H9 (cell line): ENCODE data around the gene USPL1. TPM values are rescaled to one million over a fixed set of nuclear protein-coding genes. Genes with fewer than 3 reads are reported as not detected.

Experiments
- DNase-seq: peaks from one replicate; pipeline ENCODE4 v3.0.0-alpha.2; 2017
- H2AFZ ChIP-seq: one replicate; pipeline ENCODE4 v1.6.1; 2013; ENCODE audit warnings: mild to moderate bottlenecking, low read length, control low read depth, moderate library complexity
- H2AK5ac ChIP-seq: 2 replicates; pipeline ENCODE4 v1.6.1; 2013; ENCODE audit warnings: low read length, control low read depth, mixed read lengths; ENCODE audit not compliant: insufficient read length
- H2BK120ac ChIP-seq: one replicate; pipeline ENCODE4 v1.6.1; 2013; ENCODE audit warnings: low read depth, mild to moderate bottlenecking, low read length, control low read depth, inconsistent platforms; ENCODE audit not compliant: poor library complexity, severe bottlenecking
- H2BK12ac ChIP-seq: 2 replicates; pipeline ENCODE4 v1.6.1; 2013; ENCODE audit warnings: low read length, control low read depth, mixed read lengths, low read depth; ENCODE audit not compliant: insufficient read length
- H2BK15ac ChIP-seq: 2 replicates; pipeline ENCODE4 v1.6.1; 2013; ENCODE audit warnings: low read depth, low read length, control low read depth
- H2BK20ac ChIP-seq: one replicate; pipeline ENCODE4 v1.6.1; 2013; ENCODE audit warnings: low read depth, mild to moderate bottlenecking, low read length, control low read depth, inconsistent platforms; ENCODE audit not compliant: poor library complexity, severe bottlenecking
- H2BK5ac ChIP-seq: 2 replicates; pipeline ENCODE4 v1.6.1; 2013; ENCODE audit warnings: low read length, control low read depth, mixed read lengths; ENCODE audit not compliant: insufficient read length
- H3K14ac ChIP-seq: 2 replicates; pipeline ENCODE4 v1.6.1; 2013; ENCODE audit warnings: low read length, control low read depth; ENCODE audit not compliant: insufficient read depth
- H3K18ac ChIP-seq: 2 replicates; pipeline ENCODE4 v1.6.1; 2013; ENCODE audit warnings: low read depth, mild to moderate bottlenecking, mixed read lengths, low read length, control low read depth; ENCODE audit not compliant: insufficient read length
- H3K23ac ChIP-seq: 2 replicates; pipeline ENCODE4 v1.6.1; 2013; ENCODE audit warnings: low read length, control low read depth, mixed read lengths, low read depth; ENCODE audit not compliant: insufficient read length
- H3K23me2 ChIP-seq: 2 replicates; pipeline ENCODE4 v1.6.1; 2013; ENCODE audit warnings: low read depth, mild to moderate bottlenecking, mixed read lengths, low read length, control low read depth; ENCODE audit not compliant: insufficient read length, poor library complexity, severe bottlenecking
- H3K27ac ChIP-seq: 2 replicates; pipeline ENCODE4 v1.5.1; 2013; ENCODE audit warnings: low read length, control low read depth, mixed read lengths, low read depth; ENCODE audit not compliant: insufficient read length
- H3K27me3 ChIP-seq: 2 replicates; pipeline ENCODE4 v1.6.1; 2013; ENCODE audit warnings: low read length, control low read depth, inconsistent platforms; ENCODE audit not compliant: insufficient read depth
- H3K4ac ChIP-seq: 2 replicates; pipeline ENCODE4 v1.6.1; 2013; ENCODE audit warnings: low read depth, mild to moderate bottlenecking, control low read depth, inconsistent platforms, low read length, moderate library complexity
- H3K4me1 ChIP-seq: 2 replicates; pipeline ENCODE4 v1.6.1; 2013; ENCODE audit warnings: low read length, control low read depth, inconsistent platforms; ENCODE audit not compliant: insufficient read depth
- H3K4me2 ChIP-seq: 2 replicates; pipeline ENCODE4 v1.6.1; 2013; ENCODE audit warnings: low read length, control low read depth, mixed read lengths; ENCODE audit not compliant: insufficient read length, insufficient read depth
- H3K56ac ChIP-seq: 2 replicates; pipeline ENCODE4 v1.6.1; 2013; ENCODE audit warnings: low read depth, mild to moderate bottlenecking, mixed read lengths, low read length, control low read depth; ENCODE audit not compliant: insufficient read length
- H3K79me1 ChIP-seq: 2 replicates; pipeline ENCODE4 v1.6.1; 2013; ENCODE audit warnings: low read depth, mild to moderate bottlenecking, moderate library complexity, low read length, control low read depth, inconsistent platforms; ENCODE audit not compliant: insufficient read depth, poor library complexity, severe bottlenecking
- H3K79me2 ChIP-seq: 2 replicates; pipeline ENCODE4 v1.6.1; 2013; ENCODE audit warnings: low read length, control low read depth, inconsistent platforms; ENCODE audit not compliant: insufficient read depth
- H3K9ac ChIP-seq: 2 replicates; pipeline ENCODE4 v1.6.1; 2013; ENCODE audit warnings: low read length, control low read depth, mixed read lengths; ENCODE audit not compliant: insufficient read length; ENCODE audit errors: extremely low read depth
- H3K9me3 ChIP-seq: one replicate; pipeline ENCODE4 v1.6.1; 2013; ENCODE audit warnings: low read depth, low read length, inconsistent platforms; ENCODE audit not compliant: control insufficient read depth
- H3T11ph ChIP-seq: one replicate; pipeline ENCODE4 v1.6.1; 2013; ENCODE audit warnings: mild to moderate bottlenecking, low read length, control low read depth, inconsistent platforms
- H4K20me1 ChIP-seq: one replicate; pipeline ENCODE4 v1.6.1; 2013; ENCODE audit not compliant: control insufficient read depth, insufficient read length, insufficient read depth
- H4K5ac ChIP-seq: 2 replicates; pipeline ENCODE4 v1.6.1; 2013; ENCODE audit warnings: low read depth, mild to moderate bottlenecking, mixed read lengths, low read length, control low read depth; ENCODE audit not compliant: insufficient read length
- H4K8ac ChIP-seq: replicated peaks from 2 replicates; pipeline ENCODE4 v1.6.1; 2013; ENCODE audit warnings: low read length, control low read depth, mixed read lengths, low read depth; ENCODE audit not compliant: insufficient read length
- H4K91ac ChIP-seq: 2 replicates; pipeline ENCODE4 v1.6.1; 2013; ENCODE audit warnings: low read depth, mild to moderate bottlenecking, moderate library complexity, mixed read lengths, low read length, control low read depth; ENCODE audit not compliant: insufficient read length
- H3K27ac Mint-ChIP-seq, 3 experiments: 2 replicates in 2 of 3; 3 replicates in 1 of 3; pipeline ENCODE4 v1.8.0; 2020 to 2021; ENCODE audit warnings: mixed read lengths in 3 of 3, mild to moderate bottlenecking in 1 of 3, moderate library complexity in 1 of 3
- H3K27me3 Mint-ChIP-seq: 2 replicates; pipeline ENCODE4 v1.8.0; 2021; ENCODE audit warnings: low read depth, mild to moderate bottlenecking, moderate library complexity, mixed read lengths
- H3K36me3 Mint-ChIP-seq, 3 experiments: 2 replicates in 2 of 3; 3 replicates in 1 of 3; pipeline ENCODE4 v1.8.0; 2020 to 2021; ENCODE audit warnings: low read depth in 3 of 3, mixed read lengths in 3 of 3; ENCODE audit not compliant: insufficient read depth in 1 of 3
- H3K4me1 Mint-ChIP-seq, 2 experiments: 2 replicates each; pipeline ENCODE4 v1.8.0; 2020; ENCODE audit warnings: mixed read lengths in 2 of 2
- H3K4me3 Mint-ChIP-seq, 2 experiments: 2 replicates in 1 of 2; 3 replicates in 1 of 2; pipeline ENCODE4 v1.8.0; 2020 to 2021; ENCODE audit warnings: mild to moderate bottlenecking in 2 of 2, mixed read lengths in 2 of 2, moderate library complexity in 1 of 2
- H3K9me3 Mint-ChIP-seq, 2 experiments: 2 replicates in 1 of 2; 3 replicates in 1 of 2; pipeline ENCODE4 v1.8.0; 2020; ENCODE audit warnings: mild to moderate bottlenecking in 2 of 2, mixed read lengths in 2 of 2, moderate library complexity in 1 of 2
- CTCF ChIP-seq: fragments of 200-600 bp; sonication (generic); conservative IDR thresholded peaks from 3 replicates; pipeline ENCODE4 v1.8.0; 2021; ENCODE audit warnings: antibody characterized with exemption, mild to moderate bottlenecking
- WGBS: extraction: QIAGEN DNeasy Blood & Tissue Kit; methylation state at CpG from one replicate; pipeline ENCODE4 v1.1.7; 2013; ENCODE audit warnings: missing lambda C conversion rate, low lambda C conversion rate, mixed read lengths; ENCODE audit not compliant: insufficient read length; ENCODE audit errors: extremely low coverage; 5-methylcytosine and 5-hydroxymethylcytosine counted together
- total RNA-seq: library from RNA; stranded (reverse); gene quantifications from 2 replicates; pipeline ENCODE4 v1.2.1, GENCODE V29; 2021

USPL1 gene
- total RNA-seq, 1 experiment from 2014 or later: 17.6 TPM

- H3K79me1 ChIP-seq: no peaks in the 10 kb centered on the region
- no peak overlapping the region for H3K4me3 Mint-ChIP-seq
- no peaks in the 10 kb centered on the region for H3K9me3 ChIP-seq
- no peaks in the 10 kb centered on the region; a peak in 1 of 5 replicates for H3K9me3 Mint-ChIP-seq
- no peak overlapping the region for H2BK5ac ChIP-seq
- H3K9ac ChIP-seq: no peak overlapping the region
- no peak overlapping the region for H3K14ac ChIP-seq
- H2BK15ac ChIP-seq: no peak overlapping the region
- no peak overlapping the region; a peak in 1 of 7 replicates for H3K27ac Mint-ChIP-seq
- H3K18ac ChIP-seq: no peak overlapping the region
- H2BK120ac ChIP-seq: no peak overlapping the region
- no peak overlapping the region for H3K4ac ChIP-seq
- H3K56ac ChIP-seq: no peak overlapping the region
- H3K79me2 ChIP-seq: no peaks in the 10 kb centered on the region
- 0 out of 2 replicates have a peak, but pooled peaks cover 7% of the 10 kb centered on the region for H3K4me1 ChIP-seq
- no peak for DNase-seq
- H2BK20ac ChIP-seq: no peak overlapping the region
- no peak overlapping the region for H2AK5ac ChIP-seq
- H3K27me3 Mint-ChIP-seq: peaks cover 4% of the 10 kb centered on the region
- no peak overlapping the region for H3K23ac ChIP-seq
- TF ChIP-seq CTCF: no peak
- H4K20me1 ChIP-seq: no peaks in the 10 kb centered on the region
- H3T11ph ChIP-seq: no peak overlapping the region
- no peak overlapping the region for H3K4me2 ChIP-seq
- H3K23me2 ChIP-seq: no peaks in the 10 kb centered on the region
- H3K27me3 ChIP-seq: no peaks in the 10 kb centered on the region
- no peak overlapping the region for H2BK12ac ChIP-seq
- no peak overlapping the region for H4K5ac ChIP-seq
- no peak overlapping the region for H4K91ac ChIP-seq
- H3K4me1 Mint-ChIP-seq: peaks cover 15 to 20% of the 10 kb centered on the region in 2 experiments
- no peaks in the 10 kb centered on the region for H3K36me3 Mint-ChIP-seq
- no peak overlapping the region for H3K27ac ChIP-seq
- no CpG with 5 or more reads among the region's 8 CpGs for WGBS
- no peak overlapping the region for H4K8ac ChIP-seq
- no peak overlapping the region for H2AFZ ChIP-seq
These were observed 79.6 kb downstream of the USPL1 start for GRCh38 chr13:30697177-30697953.
